Endothelial cell of umbilical vein (primary cell): ENCODE results near the gene IFT88.

Experiments used
- EZH2 ChIP-seq: IDR thresholded peaks from 2 replicates; pipeline ENCODE4 v1.6.1; 2012; ENCODE audit warnings: borderline replicate concordance, low read depth, mild to moderate bottlenecking, moderate library complexity, low read length, inconsistent platforms; ENCODE audit not compliant: severe bottlenecking
- POLR2A ChIP-seq: IDR thresholded peaks from 2 replicates; pipeline ENCODE4 v1.6.1; 2012; ENCODE audit warnings: low read depth, mild to moderate bottlenecking, control low read depth, low read length
- POLR2AphosphoS5 ChIP-seq: IDR thresholded peaks from 2 replicates; pipeline ENCODE4 v1.6.1; 2012; ENCODE audit warnings: low read depth, mild to moderate bottlenecking, control low read depth, low read length, moderate library complexity; ENCODE audit not compliant: insufficient read depth
- TF ChIP-seq, protein P1 (sequence below), 2 donors: IDR thresholded peaks; 1 replicate in 1 of 2; 2 replicates in 1 of 2; pipeline ENCODE4 v1.5.1; 2011; ENCODE audit warnings: low read length in 2 of 2, mild to moderate bottlenecking in 2 of 2, moderate library complexity in 2 of 2, control low read depth in 1 of 2, inconsistent platforms in 1 of 2, low read depth in 1 of 2; ENCODE audit not compliant: insufficient read depth in 1 of 2; ENCODE audit errors: extremely low read depth in 1 of 2

DNA sequence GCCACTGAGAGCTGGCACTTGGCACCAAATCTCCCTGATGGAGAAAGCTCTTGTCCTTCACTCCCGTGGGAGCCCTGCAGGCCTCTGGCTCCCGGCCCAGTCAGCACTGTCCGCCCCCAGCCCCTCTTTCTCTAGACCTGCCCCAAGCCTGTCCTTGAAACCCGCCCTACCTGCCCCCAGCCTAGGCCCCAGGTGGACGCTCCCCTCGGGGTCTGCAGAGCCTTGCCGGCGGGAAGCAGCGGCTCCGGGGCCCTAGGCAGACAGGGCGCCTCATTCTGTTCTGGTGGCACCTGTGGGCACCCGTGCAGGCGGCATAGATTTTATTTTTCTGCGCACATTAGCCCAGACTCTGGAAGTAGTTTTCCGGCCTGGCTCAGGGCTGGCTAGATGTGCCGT, 154.1 kb downstream of the IFT88 start:
- TF ChIP-seq POLR2A (no peak), EZH2 (no peak), POLR2AphosphoS5 (no peak)
- TF ChIP-seq, protein P1, sequence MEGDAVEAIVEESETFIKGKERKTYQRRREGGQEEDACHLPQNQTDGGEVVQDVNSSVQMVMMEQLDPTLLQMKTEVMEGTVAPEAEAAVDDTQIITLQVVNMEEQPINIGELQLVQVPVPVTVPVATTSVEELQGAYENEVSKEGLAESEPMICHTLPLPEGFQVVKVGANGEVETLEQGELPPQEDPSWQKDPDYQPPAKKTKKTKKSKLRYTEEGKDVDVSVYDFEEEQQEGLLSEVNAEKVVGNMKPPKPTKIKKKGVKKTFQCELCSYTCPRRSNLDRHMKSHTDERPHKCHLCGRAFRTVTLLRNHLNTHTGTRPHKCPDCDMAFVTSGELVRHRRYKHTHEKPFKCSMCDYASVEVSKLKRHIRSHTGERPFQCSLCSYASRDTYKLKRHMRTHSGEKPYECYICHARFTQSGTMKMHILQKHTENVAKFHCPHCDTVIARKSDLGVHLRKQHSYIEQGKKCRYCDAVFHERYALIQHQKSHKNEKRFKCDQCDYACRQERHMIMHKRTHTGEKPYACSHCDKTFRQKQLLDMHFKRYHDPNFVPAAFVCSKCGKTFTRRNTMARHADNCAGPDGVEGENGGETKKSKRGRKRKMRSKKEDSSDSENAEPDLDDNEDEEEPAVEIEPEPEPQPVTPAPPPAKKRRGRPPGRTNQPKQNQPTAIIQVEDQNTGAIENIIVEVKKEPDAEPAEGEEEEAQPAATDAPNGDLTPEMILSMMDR (IDR thresholded peaks at IDR 0.05; ENCODE audit: extremely low read depth in 1 of 2, insufficient read depth in 1 of 2, low read depth in 1 of 2, low read length in 2 of 2): no peak
